8988T (cell line): ENCODE data around the gene DNAH17.
A peak's percentile ranks its signal among the peaks of the same experiment; 100 is the strongest.

Experiments used
- DNase-seq: peaks from one replicate; pipeline ENCODE4 v3.0.0; 2011

Gene DNAH17

DNA sequence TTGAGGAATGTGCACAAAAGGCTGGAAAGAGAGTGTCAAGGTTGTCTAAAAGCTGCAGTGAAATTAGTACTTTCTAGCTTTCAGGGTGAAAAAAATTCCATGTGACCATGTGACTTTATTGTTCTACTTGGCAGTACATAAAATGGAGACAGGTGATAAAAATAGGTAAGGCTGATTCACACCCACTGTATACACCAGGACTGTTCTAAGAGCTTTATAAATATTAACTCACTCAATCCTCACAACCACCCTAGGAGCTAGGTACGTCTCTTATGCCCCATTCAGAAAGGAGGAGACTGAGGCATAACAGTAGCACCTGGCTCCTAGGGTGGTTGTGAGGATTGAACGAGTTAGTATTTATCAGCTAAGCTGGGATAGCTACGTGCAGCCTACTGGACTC lies 28.2 kb upstream of the DNAH17 start:
- no peak for DNase-seq

DNA sequence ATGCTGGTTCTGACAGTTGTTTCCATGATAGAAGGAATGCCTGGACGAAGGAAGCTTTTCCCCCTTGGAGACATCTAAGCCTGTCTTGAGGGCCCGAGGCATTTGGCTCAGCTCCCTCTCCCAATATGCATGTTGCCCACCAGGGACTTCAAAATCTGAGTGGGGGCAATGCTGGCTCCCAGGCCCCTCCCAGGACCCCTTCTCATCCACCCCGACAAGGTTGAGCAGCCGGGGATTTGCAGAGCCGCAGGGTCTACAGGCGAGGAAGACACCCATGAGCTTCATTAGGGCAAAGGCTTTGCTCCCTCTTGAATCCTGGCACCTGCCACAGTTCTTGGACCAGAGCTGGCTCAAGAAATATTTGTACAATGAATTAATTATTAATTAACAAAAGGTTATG lies 25.1 kb upstream of the DNAH17 start:
- no peak for DNase-seq

DNA sequence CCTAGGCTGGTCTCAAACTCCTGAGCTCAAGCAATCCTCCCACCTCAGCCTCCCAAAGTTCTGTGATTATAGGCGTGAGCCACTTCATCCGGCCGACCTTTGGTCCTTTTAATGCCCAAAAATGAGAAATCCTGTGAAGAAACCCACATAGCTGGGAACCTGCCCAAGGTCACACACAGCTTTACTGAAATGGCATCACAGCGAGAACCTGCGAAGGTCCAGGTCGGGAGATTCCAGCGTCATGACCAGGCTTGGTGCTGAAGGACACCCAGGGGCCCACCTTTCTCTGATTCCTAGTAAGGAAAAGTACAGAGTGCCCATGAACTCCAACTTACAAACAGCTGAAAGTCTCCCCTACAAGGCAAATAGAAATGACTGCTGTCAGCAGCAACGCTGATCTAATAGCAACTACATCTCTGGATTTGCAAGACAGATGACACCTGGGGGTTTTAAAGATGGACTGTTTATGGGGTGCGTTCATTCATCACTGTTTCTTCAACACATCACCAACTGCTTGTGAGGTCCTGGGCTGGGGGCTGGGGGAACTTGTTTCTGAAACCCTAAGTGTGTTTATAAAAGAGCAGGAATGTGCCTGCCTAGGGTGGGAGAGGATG lies 24.5 kb upstream of the DNAH17 start:
- no peak for DNase-seq

GRCh38 chr17:78600181-78600721 lies 23.1 kb upstream of the DNAH17 start:
- DNase-seq, result no peak

DNA sequence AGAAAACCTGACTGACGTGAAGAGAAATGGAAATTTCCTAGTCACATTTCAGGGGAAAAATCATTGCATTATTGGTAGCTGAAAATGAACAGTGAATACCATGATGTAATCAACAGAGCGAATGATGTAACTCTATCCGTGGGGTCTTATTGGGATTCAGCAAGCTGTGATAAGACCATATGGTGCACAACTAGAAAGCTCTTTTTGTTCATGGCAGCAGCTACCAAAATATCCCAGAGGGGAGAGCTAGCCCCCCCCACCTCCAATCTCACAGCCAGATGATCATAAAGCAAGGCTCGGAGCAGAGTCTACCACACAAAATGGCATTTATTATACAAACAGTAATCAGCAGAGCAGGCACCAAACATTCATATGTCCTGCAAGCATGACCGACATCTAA lies 22.2 kb upstream of the DNAH17 start:
- DNase-seq, result no peak

GRCh38 chr17:78598013-78598471 lies 20.8 kb upstream of the DNAH17 start:
- DNase-seq, result no peak

- no peak for DNase-seq
Observed at GRCh38 chr17:78596871-78597764, 19.9 kb upstream of the DNAH17 start.

GRCh38 chr17:78595135-78595810 lies 18.1 kb upstream of the DNAH17 start:
- DNase-seq, result no peak

DNA sequence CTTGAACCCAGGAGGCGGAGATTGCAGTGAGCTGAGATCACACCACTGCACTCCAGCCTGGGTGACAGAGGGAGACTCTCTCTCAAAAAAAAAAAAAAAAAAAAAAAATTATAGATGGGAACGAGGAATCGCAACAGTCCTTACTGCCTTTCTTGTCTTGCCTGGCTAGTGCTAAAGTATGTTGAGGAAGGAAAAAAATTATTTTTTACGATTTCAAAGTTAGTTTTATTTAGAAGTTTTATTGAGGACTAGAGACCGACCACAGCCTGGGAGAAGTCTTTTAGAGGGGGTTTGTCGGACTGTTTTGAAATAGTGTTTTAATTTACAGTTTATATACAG lies 15.8 kb upstream of the DNAH17 start:
- DNase-seq, result no peak

DNA sequence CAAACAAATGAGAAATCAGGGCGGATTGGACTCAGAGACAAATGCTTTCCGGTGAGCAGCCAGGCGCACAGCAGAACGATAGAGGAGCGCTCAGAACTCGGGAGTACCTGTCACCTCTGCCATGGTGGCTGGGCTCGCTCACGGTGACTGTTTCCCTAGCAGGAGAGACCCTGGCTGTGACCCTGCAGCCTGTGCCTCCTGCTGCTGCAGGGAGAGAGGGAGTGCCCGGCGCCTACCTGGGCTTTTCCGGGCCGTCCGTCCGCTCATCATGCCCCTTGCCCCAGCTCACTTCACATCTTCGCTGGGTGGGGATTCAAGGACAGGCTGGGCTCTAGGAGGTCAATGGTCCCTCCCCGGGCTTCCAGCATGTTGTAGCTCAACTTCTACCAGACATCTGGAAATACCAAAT lies 14.1 kb upstream of the DNAH17 start:
- DNase-seq, result no peak

- DNase-seq, result no peak
Observed at GRCh38 chr17:78589885-78590284, 12.7 kb upstream of the DNAH17 start.

DNA sequence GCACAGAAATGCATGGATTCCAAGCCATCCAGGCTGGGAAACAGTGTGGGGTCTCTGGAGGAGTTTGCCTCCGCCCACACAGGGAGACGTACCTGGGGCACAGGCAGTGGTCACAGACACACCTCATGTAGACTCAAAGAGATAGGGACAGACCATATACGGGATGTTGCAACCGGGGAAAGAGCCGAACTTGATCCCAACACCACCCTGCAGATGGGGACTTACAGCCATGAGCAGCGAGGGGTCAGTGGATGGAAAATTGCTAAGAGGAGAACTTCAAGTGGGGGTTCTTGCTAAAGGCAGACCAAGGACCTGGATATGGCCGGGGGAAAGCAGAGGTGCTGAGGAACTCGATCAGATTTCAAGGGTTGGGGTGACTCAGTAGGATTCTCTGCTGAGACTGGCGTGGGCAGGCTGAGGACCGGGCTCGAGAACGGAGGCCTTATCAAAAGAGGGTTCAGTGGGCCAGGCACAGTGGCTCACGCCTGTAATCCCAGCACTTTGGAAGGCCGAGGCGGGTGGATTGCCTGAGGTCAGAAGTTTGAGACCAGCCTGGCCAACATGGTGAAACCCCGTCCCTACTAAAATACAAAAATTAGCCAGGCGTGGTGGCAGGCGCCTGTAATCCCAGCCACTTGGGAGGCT lies 12.0 kb upstream of the DNAH17 start:
- no peak for DNase-seq

GRCh38 chr17:78588258-78589030 lies 11.2 kb upstream of the DNAH17 start:
- DNase-seq, result no peak

- DNase-seq, result no peak
Observed at GRCh38 chr17:78585006-78585630, 7.9 kb upstream of the DNAH17 start.

DNA sequence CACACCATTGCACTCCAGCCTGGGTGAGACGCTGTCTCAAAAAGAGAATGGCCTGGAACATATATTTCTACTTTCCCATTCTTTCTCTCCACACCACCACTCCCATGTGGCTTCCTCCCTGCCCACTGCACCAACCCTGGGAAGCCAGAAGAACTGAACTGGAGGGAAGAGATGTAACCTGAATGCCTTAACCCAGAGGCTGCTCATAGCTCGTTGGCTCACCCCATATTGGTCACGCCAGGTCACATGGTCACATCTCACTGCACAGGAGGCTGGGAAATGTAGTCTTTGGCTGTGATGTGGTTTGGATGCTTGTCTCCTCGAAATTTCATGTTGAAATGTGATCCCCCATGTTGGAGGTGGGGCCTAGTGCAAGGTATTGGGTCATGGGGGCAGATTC lies 5.9 kb upstream of the DNAH17 start:
- DNase-seq, result no peak

- no peak for DNase-seq
Observed at GRCh38 chr17:78581304-78581703, 4.1 kb upstream of the DNAH17 start.

DNA sequence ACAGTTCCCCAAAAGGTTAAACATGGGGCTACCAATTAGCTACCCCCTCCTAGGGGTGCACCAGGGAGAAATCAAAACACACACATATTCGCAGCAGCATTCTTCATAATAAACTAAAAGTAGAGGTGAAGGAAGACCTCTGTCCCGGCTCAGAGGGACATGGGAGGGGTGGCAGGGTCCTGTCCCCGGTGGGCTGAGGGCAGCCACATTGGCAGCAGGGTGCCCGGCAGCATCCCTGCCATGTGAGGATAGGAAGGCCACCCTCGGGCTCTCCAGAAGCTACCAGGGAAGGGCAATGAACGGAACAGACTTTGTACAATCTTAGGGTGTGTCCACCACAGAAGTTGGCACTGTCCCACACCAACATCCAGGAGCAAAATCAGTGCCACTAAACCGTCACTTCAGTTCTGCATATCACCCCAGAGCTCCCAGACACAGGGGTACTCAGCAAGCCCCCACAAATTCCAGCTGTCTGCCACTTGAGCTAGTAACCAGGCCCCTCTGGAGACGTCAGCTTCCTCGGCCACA lies 3.1 kb upstream of the DNAH17 start:
- DNase-seq, result no peak

DNA sequence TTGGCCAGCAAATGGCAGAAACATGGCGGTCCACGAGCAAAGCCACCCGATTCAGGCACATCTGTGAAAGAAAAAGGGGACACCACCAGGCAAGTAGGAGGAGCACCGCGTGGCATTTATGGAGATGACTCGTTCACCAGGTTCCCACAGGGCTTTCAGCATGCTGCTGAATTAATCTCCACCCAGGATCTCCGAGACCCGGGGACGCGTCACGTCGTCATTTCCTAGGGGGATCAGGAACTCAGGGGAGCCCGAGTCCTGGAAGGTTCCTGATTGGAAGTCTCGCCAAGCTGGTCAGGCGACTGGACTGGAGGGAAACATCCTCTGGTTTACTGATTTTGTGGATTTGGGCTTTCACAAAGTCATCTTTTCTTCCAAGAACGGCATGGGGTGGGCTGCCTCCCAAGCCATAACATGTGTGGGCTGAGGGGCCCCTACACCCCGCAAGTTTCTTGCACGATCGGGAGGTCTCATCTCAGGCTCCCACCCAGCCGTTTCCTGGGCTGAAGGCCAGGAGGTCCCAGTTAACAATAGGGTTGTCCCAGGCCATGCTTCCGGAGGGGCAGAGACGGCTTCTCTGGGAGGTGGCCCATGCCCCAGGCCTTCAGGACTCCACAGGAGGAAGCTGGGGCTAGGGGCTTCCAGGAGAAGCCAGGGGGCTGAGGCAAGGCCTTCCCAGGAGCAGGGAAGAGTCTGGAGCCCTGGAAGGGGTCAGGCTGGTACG lies 645 bp downstream of the DNAH17 start:
- DNase-seq, result no peak

- no peak for DNase-seq
Observed at GRCh38 chr17:78575899-78576298, 1.3 kb downstream of the DNAH17 start.

GRCh38 chr17:78575340-78575739 lies 1.9 kb downstream of the DNAH17 start:
- DNase-seq, result no peak

GRCh38 chr17:78573955-78574354 lies 3.2 kb downstream of the DNAH17 start:
- peak; percentile 46 for DNase-seq
